GM19455 (cell line): ENCODE measurements around the gene CXCL11.
"Not testable (repeated sequence)": the region's sequence is repeated elsewhere in the genome, so short reads cannot be mapped to it uniquely, and the experiment has no call there.

Experiments used
- ATAC-seq: cut with Tn5 transposase; IDR thresholded peaks from one replicate; pipeline ENCODE4 v1.9.1; 2021; ENCODE audit not compliant: unreplicated experiment

The CXCL11 gene

DNA sequence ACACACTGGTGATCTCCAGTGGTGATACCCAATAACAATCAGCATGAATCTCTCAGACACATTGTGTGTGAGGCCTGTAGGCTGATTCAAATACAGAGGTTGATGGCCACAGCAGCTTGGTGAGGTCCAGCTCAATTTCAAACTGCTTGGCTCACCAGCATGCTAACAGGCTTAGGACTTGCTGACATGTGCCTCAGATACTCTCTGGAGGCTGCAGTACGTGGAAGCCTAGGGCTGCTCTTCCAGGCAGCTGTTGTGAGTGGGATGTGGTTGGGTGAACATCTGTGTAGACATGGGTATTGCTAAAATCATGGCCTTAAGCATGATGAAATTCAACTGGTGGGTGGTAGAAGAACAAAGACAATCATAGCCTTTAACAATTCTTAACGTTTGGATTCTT, 32.8 kb downstream of the CXCL11 start:
- ATAC-seq: no peak

DNA sequence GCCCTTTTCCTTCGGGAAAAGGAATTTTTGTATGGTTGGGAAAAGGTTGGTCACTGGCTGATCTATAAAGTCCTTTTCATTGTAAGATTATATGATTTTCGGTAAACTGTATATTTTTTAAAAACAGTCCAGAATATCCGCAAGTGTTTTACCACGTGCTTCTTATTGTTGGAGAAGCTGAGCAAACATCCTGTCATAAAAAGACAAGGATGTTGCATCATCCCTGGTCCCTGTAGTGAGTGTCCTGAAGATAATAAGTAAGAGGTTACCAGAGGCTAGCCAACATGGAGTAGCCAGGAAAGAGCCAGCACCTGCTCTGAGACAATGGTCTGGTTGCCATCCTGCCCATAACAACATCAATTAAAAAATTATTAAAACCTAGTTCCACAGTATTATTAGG, 33.7 kb downstream of the CXCL11 start:
- no peak for ATAC-seq

DNA sequence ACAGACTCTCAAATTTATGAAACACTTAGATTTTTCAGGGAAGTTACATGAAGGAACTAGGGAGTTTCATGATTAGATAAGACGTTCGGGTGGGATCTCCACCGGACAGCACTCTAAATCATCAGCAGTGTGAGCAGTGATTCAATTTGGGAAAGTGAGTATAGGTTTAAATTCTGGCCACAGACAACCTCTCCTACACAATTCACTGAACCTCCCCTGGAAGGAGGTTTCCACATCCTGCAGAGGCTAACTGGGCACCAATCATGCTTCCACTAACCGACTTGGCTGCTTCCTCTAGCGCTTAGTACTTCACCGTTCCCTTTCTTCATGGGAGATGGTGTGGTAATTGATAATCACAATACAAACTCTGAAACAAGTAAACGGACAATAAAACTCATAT, 34.2 kb downstream of the CXCL11 start:
- ATAC-seq: no peak

DNA sequence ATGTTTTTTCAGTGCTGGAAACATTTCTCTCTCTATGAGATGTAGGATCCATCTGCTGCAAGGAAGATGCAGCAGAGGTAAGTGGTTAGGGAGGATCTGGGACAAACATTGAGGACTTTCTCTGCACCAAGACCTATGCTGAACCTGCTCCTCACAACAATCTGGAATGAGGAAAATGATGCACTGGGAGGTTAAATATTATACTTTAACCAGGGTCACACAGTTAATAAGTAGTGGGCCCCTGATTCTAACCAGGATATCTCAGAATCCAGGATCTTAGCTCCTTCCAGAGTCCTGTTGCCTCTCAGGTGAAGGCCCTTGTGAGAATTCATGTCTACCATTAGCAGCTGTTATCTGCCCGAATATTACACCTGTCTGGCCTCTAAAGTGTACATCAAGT, 35.6 kb downstream of the CXCL11 start:
- no peak for ATAC-seq

DNA sequence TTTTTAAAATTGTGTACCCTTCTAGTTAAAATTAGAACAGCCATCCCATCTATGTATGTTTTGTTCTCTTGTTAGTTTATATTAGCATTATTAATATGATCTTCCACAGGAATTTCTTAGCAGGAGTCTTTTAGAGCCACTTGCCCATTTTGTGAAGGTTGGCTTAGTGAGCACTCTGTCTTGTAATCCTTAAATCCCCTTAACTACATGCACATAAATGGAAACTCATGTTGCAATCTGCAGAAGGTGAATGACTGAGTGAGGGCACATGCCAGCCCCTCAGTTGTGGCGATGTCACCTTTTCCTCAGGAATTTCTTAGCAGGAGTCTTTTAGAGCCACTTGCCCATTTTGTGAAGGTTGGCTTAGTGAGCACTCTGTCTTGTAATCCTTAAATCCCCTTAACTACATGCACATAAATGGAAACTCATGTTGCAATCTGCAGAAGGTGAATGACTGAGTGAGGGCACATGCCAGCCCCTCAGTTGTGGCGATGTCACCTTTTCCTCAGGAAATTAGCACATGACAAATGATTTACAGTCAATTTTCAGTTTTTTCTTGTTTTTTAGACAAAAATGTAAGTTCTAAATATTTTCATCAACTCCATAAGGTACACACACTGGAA, 37.2 kb downstream of the CXCL11 start:
- ATAC-seq: not testable (repeated sequence)

DNA sequence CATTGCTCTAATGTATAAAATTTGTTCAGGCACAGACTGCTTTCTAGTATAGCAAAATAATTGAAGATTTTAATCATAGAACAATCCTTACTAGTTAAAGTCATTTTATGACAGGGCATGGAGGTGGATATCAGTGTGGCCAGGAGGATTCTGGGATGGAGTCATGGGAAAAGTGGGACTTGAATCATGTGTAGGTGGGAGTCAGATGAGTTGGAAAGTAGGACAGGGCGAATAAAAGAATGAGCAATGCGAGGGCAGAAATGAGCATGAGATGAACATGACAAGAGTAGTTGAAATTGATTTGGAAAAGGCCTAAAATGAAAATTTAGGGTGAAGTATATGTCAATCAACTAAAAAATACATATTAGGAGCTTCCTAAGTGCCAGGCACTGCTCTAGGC, 37.9 kb downstream of the CXCL11 start:
- ATAC-seq: no peak

DNA sequence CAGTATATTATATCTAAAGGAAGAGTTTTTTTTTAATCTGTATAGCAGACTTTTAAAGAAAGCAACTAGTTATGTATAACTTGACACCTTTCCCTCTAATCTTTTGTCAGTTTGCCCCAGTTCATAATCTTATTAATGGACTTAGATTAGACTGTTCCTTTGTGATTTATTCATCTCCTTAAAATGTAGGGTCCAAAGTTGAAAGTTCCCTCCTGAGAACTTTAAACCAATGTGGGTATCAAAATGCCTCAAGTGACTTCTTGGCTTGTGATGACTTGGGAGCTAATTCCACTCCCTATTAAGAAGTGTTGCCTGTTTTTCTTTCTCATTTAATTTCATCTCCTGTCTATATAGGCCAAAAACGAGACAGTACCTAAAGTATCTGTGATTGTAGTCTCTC, 38.8 kb downstream of the CXCL11 start:
- ATAC-seq: no peak

DNA sequence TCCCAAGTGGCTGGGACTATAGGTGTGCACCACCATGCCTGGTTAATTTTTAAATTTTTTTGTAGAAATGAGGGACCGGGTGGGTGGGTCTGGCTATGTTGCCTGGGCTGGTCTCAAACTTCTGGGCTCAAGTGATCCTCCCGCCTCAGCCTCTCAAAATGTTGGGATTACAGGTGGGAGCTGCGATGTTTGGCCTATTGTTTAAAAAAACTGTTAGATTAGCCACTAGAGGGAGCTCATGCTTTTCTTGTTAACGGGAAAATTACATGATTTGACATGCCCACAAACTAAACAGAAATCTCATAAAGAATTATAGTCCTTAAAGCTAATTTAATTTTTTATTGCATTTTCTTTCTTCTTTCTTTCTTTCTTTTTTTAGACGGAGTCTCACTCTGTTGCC, 40.1 kb downstream of the CXCL11 start:
- no peak for ATAC-seq

DNA sequence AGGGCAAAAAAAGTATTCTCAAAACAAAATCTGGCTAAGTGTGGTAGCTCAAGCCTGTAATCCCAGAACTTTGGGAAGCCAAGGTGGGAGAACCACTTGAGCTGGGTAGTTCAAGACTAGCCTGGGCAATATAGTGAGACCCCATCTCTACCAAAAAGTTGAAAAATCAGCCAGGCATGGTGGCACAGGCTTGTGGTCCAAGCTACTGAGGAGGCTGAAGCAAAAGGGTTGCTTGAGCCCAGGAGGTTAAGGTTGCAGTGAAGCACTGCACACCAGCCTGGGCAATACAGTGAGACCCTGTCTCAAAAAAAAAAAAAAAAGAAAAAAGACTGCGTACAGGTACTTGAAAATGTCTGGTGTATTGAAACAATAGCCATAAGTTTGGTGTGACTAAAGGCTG, 43.4 kb downstream of the CXCL11 start:
- no peak for ATAC-seq

DNA sequence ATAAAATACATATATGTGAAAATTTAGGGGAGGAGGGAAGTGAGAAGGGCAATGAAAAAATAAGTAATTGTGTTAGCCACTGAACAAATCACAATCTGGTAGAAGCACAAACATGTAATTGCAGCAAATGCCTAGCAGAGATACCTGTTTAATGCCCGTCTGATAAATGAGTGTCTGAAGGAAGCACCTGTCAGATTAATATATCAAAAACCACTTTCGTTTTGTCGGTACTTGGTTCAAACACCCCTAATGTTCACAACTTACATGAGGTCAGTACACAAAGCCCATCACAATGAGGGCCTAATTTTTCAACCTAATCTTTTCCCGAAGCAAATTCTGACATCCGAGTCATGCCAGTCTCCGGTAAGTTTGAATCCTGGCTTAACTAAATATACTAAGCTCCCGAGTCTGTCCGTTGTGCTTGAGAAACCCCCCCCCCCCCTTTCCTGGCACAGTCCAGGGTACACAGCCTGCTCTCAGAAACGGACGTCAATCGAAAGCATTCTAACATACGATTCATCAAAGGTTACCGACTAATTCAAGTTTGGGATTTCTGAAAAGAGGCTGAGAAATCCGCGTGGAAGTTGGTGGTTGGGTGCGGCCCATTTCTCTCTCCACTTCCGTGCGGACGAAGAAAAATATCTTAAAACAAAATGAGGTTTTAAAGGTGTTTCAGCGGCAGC, 45.9 kb downstream of the CXCL11 start:
- ATAC-seq: no peak

DNA sequence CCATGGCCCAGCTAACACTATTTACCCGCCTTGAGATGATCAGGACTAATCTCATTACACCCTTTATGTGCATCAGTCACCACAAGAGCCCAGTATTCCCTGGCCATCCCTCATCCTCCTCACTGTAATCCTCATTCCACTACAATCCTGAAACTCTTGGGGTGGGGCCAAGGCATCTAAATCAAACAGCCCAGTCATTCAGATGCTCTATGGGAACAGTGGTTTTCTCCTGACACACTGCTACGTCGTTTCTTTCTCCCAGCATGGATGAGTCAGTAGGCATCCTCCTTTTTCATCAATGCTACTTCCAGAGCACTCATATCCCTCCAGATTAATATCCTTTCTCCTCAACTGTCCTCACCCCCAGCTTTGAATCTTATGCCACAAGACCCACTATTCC, 50.8 kb downstream of the CXCL11 start:
- no peak for ATAC-seq
